NCI-H146 (cell line): ENCODE results near the gene NRIP3.
"Not testable (repeated sequence)": the region's sequence is repeated elsewhere in the genome, so short reads cannot be mapped to it uniquely, and the experiment has no call there.

Experiments
- DNase-seq: peaks from one replicate; lab custom pipeline; 2025; lab: John Stamatoyannopoulos, UW

Gene NRIP3

DNA sequence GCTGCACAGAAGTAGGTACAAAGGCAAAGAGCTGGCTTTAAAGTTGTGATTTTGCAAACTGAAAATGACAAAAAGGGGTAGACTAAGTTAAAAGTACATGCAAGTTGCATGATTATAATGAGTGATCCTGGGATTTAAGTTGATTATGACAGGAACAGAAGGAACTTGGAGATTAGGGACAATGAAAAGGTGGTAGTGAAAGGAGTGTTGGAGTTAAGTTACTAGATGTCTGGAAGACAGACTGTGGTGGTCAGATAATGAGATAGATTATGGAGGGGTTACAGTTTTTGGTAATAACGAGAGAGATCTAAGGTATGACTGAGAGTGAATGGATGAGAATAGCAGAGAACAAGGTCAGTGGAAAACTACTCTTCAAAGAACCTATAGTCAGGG lies 31.9 kb downstream of the NRIP3 start:
- DNase-seq = no peak

DNA sequence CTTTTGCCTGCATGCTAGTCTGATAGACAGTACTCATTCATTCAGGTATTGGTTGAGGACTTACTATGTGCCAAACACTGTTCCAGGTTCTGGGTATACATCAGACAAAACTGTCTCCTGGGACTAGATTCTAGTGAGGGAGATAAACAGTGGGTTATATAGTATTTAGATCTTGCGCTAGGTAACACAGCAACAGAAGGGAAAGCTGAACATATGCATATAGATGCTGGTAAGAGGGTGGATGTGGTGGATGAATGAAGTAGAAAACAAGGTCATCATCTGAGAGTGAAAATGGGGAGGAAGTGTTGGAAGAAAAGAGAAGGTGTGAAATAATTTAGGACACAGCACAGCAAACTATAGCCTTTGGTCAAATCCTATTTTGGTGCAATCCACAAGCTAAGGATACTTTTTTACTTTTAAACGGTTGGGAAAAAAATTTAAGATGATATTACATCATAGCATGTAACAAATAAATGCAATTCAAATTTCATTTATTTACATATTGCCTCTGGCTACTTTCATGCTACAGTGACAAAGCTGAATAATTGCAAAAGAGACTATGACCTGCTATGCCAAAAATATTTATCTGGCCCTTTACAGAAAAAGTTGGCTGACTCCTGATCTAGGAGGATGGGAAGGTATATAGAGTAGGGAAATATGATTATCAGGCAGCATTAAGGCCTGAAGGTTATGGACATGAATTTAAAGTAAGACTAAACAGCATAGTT lies 32.4 kb downstream of the NRIP3 start:
- no peak for DNase-seq

DNA sequence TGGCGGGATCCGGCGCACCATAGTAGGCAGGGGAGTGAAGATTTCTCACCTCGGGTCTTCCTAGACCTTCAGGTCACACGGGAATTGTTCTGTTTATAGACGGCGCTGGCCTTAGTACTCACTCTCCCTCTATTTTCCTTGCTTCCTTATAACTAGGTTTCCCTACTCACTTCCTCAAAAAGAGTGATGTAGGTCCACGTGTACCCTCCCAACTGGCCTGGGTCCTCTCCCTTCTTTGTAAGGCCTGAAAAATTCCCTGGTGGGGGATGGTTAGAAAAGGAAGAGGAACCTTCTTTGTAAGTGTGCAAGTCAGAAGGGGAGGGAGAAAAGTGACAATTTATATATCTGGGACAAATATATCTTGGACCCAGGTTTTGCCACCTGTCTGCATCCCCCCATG lies 36.6 kb downstream of the NRIP3 start:
- DNase-seq = no peak

DNA sequence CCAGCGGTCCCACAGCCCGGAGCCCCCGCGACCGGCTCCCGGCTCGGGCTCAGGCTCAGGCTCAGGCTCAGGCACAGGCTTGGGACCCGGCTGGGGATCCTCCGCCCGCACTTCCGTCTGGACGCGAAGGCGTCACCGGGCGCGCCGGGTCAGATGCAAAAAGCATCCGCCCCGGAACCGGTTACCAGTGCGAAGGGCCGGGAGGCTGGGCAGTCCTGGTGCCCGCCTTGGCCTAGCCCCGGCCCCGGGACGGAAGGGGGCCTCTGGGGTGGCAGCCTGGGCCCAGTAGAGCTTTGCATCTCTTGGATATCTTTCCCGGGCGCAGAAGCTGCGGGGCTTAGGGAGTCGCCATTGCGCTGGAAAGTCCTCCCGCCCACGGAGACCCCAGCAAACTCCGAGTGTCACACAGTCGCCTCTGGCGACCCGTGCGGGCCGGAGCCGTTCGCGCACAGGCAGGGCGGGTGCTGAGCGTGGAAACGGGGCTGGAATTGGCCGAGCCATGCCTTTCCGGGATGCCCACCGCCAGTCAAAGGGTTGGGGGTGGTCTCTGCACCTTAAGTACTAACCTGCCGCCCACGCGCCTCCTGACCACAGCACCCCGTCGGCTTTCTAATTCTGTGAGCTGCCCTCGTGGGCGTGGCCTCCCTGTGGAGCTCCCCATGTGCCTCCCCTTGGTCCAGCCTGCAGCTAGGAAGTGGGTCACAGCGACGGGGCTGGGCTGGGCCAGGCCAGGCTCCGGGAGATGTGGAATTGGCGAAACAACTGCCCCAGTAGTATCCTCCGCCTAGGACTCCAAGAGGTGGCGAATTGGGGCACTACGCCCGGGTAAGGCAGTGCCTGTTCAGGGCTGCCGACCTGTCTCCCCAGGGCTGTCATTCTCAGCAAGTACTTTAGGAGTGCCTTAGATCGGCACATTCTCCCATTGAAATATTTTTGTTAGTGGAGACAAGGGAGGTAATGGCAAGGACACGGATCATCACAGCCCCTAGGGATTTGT lies 39.2 kb downstream of the NRIP3 start, which contains the start of gene TMEM9B:
Gene TMEM9B, minus strand, starts transcription at position 119 of the 997 bp plus-strand sequence. CDS start 129 bp downstream, outside the sequence.
- peak; percentile 92 for DNase-seq

DNA sequence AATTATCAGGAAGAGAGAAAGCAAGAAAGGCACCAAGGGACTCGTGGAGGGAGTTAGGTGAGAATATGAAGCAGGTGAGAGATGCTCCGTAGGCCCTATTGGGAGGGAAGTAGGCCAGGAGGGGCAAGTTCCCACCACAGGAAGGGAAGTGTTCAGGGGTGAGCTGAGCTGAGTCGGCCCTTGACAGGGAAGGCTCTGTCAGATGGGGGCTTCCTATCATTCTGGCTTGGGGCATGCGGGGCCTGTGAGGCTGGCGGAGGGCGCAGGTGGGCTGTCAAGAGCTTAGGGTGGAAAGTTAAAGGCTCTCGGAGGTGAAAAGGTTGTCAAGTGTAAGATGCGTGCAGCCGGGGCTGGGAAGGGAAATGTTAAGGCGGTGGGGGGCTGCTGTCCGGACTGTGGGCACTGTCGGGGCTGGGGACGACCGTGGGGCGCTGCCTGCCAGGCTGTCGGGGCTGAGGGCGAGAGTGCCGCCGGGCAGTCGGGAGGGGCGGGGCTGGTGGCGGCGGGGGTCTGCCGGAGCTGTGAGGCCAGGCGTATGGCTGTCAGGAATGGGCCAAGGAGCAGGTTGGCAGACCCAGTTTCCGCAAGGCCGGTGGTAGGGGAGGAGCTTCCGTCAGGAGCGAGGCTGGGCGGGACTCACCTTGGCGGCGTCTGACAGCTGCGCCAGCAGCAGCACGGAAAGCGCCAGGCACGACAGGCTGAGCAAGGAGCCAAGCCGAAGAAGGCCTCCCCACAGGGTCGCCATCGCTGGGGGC lies 40.1 kb downstream of the NRIP3 start:
- DNase-seq = peak; percentile 84

DNA sequence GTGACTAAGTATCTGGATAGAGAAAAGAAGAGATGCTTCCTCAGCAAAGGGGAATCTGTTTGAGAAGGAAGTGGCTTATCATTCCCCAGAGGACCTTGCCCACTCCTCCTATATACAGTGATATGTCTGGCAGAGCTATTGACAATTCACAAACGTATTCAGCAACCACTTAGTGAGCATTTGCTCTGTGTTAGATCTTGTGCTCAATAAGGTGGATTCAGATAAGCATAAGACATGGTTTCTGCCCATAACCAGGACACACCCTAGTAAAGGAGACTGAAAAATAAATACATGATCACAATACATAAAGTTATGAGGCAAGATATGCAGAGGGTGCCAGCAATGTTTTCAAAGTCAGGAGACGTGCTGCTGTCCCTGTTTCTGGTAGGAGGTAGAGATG lies 41.0 kb downstream of the NRIP3 start:
- DNase-seq = no peak

DNA sequence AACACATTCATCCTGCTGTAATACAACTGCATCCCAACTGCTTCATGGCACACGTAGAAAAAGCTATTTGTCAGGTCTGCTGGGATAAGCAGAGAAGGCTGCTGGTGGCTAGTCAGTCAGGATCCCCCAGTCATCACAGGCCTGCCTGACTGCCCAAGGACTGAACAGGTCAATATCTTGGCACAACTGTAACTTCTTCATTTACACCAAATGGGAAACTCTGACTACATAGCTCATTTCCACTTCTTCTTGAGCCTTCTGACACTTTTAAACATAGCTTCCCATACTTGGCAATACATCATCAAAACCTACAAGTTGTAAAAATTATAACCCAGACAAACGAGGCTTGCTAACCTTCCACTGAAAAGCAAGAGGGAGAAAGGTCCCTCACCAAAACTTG lies 42.4 kb downstream of the NRIP3 start:
- DNase-seq = no peak

DNA sequence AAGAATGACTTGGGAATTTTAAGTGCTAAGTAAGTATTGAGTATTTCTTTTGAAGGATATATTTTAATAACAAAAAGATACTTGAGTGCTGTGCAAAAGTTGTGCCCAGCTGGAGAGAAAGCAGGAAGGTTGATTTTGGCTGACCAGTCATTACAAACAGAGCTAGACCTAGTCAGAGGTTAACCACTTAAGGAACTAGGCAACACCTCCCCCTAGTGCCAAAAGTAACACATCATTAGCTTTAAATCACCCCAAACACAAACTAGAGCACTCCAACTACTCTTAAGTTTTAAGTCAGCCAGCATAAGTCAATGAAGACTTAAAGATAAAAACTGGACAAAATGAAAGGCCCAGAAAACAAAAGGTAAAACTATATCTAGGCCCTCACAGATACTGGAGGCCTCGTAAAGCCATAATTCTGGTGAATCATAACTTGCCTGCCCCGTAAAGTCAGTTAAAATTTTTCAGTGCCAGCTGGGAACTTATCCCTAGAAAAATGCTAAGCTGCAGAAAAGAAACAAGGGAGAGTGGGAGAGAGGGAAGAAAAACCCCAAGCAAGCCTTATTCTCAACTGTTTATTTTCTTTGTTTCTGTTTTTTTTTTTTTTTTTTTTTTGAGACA lies 44.1 kb downstream of the NRIP3 start:
- DNase-seq = peak; percentile 58

DNA sequence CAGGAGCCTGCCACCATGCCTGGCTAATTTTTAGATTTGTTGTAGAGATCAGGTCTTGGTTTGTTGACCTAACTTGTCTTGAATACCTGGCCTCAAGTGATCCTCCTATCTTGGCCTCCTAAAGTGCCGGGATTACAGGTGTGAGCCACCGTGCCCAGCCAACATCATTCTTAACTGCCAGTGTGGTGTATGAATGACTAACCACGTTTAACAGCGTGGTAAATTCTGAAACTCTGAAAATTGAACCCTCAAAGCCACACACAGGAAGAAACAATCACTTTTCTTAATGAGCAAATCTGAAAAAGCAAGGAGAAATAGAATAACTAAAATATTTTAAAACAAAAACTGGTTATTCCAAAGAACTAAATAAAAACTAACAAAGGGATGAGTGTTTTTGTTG lies 46.9 kb downstream of the NRIP3 start:
- DNase-seq = no peak

DNA sequence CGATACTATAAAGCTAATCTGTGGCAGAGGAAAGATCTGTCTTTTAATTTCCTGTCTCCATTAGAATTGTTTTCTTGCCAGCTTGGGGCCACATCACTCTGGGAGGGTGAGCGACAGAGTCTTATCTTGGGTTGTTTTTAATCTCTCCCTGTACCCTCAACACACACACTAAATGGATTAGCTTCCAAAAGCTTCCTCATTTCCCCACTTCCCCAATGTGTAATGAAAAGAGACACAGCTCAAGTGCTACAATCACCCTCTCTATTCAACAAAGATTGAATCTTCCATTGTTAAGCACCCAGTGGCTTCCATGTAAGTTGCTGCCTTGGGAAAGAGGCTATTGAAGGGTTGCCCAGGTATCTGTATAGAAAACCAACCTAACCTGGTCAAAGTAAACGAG lies 54.9 kb downstream of the NRIP3 start:
- DNase-seq = no peak

DNA sequence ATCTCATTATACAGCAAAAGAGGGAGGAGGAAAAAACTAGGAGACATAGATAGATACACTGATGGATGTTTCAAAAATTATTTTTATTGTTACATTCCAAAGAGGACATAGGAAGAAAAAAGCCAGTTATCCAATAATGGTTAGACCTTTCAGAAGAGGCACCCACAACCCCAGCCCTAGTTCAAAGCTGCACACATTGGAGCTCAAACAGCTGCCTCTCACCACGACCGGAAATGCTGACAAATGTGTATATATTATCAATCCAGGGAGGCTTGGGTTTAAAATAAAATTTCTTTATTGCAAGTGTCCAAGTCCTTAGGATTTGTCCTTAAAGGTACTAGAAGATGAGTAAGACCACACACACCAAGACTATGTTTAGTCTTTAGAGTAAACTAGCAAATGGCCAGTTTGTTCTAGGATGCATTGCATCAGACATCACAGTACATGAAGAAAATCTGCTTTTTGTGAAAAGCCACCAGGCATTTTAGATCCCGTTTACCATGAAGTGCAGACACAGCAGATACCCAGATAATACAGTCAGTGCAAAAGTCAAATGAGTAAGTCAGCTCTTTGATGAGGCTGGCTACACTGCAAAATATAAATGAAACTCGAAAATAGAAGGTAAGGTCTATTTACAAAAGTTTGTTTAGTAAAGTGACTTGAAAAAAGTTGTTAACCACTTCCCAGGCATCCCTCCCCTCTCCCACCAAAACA lies 56.4 kb downstream of the NRIP3 start:
- no peak for DNase-seq

DNA sequence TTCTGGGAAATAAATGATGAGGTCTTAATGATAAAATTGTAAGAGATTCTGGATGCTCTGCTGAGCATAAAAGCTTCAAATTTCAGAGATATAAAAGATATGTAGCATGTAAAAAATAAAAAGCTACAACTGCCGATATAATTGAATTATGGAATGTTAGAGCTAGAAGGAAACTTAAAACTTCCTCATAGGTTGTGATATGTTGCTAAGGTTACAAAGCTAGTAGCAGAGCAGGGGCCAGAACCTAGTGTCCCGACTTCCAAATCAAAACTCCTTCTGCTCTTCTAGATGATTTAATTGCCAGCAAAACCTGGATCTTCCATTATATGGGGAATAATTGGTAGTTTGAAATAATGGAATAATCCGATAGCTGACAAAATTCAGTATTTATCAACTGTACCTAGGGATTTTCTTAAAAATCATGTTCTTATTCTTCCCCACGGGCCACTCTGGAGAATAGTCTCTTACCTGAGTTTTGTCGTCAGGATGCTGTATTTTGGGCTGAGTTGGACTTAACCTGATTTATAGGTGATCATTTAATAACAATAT lies 61.2 kb downstream of the NRIP3 start, which contains the start of gene ASCL3:
Gene ASCL3, minus strand, starts transcription at position 499 of the 549 bp plus-strand sequence. CDS start 4,855 bp downstream, outside the sequence.
- DNase-seq = no peak

DNA sequence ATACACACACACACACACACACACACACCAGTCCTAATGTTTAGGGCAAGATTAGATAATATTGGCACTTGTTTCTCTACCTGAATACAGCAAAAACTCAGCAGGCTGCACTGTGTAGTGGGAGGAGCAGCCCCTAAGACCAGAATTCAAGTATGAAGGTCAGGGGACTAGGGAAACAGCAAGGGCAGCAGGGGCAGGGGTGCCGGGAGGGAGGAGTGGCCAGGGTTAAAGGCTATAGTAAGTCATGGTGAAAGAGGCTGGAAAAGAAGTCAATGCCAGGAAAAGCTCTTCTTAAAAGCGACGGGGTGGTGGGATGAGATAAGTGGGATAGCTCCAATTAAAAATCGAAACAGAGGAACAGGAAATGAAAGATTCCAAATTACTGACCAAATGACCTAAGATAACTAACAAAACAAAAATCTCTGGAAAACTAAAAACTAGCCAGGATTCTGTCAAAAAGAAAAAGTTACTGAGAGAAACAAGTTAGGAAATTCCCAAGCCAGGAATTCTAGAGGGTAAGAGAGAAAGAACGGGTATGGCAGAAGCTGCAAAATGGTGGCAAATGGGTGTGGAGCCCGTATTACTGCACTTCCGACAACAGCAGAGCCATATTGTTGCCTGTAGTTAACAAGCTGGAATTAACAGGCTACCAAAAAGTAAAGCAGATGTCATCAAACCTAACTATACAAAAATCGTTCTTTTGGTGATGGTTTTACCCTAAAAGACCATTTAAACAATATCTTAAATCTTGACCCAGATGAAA lies 62.3 kb downstream of the NRIP3 start:
- no peak for DNase-seq

DNA sequence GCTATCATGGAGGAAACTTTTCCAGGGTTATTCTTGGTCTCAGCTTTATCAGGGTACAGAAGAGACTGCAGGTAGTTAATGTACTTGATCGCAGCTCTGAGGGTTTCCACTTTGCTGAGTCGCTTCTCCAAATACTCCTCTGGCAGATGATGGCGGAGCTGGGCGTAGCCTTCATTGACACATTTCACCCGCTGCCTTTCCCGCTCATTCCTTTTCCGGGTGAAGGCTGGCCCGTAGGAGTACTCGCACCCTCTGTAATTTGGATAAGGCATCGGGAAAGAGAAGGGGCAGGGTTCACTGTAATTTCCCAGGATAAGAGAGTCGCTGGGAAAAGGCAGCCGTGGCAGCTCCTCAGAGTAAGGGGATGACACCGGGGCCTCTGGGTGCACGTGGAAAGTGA lies 66.1 kb downstream of the NRIP3 start:
- DNase-seq = no peak

DNA sequence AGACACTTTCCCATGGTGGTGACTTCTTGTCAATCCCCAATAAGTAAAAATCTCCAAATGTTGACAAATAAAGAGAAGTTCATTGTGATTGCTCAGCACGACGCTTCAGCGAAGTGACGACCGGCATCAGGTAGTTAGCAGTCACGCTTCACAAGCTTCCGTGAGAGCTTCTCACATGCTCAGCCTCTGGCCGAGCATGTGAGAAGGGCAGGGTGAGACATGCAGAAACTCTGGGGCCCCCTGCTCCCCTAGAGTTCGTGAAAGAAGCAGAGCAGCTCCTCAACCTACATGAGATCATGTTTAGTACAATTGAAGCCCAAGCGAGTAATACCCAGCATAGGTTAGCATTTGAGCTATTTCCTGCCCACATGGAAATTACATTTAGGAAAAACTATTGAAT lies 66.6 kb downstream of the NRIP3 start:
- DNase-seq = no peak

DNA sequence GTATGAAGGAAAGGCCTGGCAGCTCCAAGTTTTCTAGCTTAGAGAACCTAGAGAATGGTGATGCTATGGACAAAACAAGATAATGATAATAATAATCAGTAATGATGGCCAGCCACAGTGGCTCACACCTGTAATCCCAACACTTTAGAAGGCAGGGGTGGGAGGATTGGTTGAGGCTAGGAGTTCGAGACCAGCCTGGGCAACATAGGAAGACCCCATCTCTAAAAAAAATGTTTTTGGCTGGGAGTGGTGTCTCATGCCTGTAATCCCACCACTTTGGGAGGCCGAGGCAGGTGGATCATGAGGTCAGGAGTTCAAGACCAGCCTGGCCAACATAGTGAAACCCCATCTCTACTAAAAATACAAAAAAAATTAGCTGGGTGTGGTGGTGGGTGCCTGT lies 68.0 kb downstream of the NRIP3 start:
- DNase-seq = not testable (repeated sequence)

DNA sequence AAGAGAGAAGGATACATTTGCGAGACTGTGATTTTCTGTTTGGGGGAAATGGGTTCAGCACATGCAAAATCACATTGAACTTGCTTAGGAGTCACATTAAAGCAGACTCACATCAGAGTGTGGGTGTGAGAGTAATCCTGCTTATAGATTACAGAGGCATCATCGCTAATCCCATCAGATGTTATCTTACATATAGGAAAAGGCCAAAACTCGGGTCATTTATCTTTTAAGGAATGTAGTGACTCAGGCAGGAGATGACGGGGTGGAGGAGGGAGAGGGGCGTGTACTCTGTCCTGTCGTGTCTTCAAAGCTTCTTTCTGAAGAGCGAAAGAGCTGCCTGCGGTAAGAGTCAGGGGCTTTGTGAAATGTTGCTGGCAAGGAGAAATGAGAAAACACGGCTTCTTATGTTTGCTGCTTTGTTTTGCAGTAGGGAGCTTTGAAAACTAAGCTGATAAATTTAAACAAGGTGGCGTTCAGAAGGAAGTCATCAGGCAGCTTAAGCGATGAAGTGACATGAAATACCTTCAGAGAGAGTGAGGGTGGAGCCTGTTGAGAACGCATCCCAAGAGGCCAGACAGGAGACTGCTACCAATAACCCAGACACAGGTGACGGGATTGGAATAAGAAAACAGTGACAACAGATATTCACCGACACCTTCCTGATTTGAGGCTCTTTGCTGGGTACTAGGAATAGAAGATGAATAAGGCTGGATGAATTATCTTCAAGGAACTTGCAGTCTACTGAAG lies 68.9 kb downstream of the NRIP3 start:
- no peak for DNase-seq

DNA sequence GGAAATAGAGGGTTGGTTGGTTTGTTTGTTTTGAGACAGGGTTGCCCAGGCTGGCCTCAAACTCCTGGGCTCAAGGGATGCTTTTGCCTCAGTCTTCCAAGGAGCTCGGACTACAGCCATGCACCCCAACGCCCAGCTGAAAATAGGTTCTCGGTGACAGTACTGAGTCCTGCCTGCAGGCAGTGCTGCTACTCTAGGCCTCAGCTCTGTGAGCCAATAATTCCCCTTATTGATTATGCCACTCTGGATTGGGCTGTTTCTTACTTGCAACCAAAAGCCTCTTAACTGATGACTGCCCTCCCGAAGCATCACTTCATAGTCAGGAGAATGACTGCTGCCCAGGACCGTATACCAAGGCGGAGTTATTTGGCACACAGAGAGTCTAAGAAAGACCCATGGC lies 69.9 kb downstream of the NRIP3 start:
- no peak for DNase-seq

DNA sequence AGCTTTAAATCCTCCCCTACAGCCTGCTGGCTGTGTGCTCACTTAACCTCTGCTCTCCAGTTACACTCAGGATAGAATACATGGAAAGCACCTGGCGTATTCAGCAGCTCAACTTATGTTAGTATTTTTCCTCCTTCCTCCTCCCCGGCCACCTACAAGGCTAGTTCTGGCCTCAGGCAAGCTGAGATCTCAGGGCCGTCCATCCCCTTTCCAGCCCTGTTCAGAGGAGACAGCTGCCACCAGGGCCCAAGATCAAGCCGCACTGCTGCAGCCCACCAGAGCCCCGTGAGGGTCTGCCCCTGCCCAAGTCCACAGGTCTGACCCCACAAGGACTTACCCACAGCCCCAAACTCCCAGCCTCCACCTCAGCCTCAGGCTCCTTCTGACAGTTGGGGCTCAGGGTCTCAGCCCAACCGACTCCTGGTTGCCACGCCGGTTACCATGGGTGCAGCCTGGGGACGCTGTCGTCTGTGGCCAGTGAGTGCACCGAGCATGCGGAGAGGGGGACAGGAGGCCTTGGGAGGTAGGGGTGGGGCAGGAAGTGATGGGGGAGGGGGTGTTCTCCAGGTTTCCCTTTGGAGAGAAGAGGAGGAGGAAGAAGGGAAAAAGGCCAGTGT lies 71.1 kb downstream of the NRIP3 start, which contains the start of gene C11orf16:
Gene C11orf16, minus strand, starts transcription at position 384 of the 617 bp plus-strand sequence. CDS start 639 bp downstream, outside the sequence.
- DNase-seq = peak; percentile 38
